Right lobe of liver (tissue), 4 donors: ENCODE measurements around the gene XCL1.

Experiments
- POLR2A ChIP-seq: fragments of 450-650 bp; IDR thresholded peaks from one replicate; pipeline ENCODE4 v1.6.1; 2017; ENCODE audit warnings: antibody characterized with exemption, mild to moderate bottlenecking
- TF ChIP-seq, protein P1 (sequence below), 4 donors: fragments of 200-600 bp in 3 of 4; fragments of 450-650 bp in 1 of 4; IDR thresholded peaks; one replicate each; pipeline versions ENCODE4 v1.5.1 to v1.8.0; 2016 to 2022; ENCODE audit warnings: antibody characterized with exemption in 4 of 4, mild to moderate bottlenecking in 2 of 4
- donor health status: DM: no; HTN: no; CAD: no.
- donor health status: DM: no; HTN: no; CAD: no.
- donor health status: DM: no; HTN: yes; CAD: no.

DNA sequence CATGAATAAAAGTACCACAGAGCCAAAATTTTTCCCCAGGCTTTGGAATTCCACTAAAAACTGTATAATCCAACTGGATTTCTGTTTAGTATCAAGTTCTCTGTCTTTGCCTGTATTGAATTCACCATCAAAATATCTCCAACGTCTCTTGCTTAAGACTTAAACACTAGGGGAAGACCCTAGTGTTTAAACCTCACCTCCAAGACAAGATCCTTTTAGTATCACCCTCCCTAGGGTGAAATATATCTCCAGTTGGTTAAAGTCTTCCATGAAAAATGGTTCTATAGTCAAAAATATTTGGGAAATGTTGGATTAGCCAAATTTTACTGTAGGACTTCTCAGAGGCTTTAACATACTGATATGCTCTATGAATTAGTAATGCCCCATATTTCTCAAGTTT is 8.1 kb upstream of the XCL1 start:
- TF ChIP-seq, protein P1, sequence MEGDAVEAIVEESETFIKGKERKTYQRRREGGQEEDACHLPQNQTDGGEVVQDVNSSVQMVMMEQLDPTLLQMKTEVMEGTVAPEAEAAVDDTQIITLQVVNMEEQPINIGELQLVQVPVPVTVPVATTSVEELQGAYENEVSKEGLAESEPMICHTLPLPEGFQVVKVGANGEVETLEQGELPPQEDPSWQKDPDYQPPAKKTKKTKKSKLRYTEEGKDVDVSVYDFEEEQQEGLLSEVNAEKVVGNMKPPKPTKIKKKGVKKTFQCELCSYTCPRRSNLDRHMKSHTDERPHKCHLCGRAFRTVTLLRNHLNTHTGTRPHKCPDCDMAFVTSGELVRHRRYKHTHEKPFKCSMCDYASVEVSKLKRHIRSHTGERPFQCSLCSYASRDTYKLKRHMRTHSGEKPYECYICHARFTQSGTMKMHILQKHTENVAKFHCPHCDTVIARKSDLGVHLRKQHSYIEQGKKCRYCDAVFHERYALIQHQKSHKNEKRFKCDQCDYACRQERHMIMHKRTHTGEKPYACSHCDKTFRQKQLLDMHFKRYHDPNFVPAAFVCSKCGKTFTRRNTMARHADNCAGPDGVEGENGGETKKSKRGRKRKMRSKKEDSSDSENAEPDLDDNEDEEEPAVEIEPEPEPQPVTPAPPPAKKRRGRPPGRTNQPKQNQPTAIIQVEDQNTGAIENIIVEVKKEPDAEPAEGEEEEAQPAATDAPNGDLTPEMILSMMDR (IDR thresholded peaks at IDR 0.05): no peak
- TF ChIP-seq POLR2A: no peak
